ENCODE measurements around the gene ANTKMT. TPM values are rescaled to one million over a fixed set of nuclear protein-coding genes. Genes with fewer than 3 reads are reported as not detected.
"Not testable (repeated sequence)": the region's sequence is repeated elsewhere in the genome, so short reads cannot be mapped to it uniquely, and the experiment has no call there.

Gene ANTKMT
- total RNA-seq, 1 donor from 2014 or later, result 30.9 TPM

DNA sequence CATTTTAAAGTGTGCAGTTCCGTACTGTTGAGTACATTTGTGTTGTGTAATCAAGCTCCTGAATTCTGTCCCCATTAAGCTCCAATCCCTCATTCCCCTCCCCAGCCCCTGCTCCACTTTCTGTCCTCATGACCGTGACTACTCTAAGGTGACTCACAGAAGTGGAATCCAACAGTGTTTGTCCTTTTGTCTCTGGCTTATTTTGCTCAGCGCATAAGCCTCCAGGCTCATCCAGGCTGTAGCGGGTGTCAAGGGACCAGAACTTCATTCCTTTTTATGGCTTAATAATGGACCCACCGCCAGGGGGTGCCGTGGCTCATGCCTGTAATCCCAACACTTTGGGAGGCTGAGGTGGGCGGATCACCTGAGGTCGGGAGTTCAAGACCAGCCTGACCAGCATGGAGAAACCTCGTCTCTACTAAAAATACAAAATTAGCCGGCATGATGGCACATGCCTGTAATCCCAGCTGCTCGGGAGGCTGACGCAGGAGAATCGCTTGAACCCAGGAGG is 8.2 kb upstream of the ANTKMT start:
- not testable (repeated sequence) for DNase-seq (ENCODE audit: low spot score)

DNA sequence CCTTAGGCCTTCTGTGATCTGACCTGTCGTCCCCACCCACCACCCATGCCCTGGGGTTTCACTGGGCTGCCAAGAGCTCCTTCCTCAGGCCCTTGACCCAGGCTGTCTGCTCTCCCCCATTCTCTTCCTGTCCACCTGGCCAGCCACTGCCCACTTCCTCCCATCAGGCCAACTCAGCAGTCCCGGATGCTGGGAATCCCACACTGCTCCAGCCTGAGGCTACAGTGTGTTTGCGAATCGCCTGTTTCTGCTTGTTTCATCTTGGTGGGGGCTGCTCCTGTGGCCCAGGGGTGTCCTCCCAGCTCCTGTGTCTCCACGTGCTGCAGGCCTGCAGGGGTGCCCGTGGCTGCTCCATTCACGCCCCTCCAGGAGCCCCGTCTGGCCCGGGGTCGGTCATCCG is 6.9 kb upstream of the ANTKMT start:
- DNase-seq (ENCODE audit: low spot score), result no peak

DNA sequence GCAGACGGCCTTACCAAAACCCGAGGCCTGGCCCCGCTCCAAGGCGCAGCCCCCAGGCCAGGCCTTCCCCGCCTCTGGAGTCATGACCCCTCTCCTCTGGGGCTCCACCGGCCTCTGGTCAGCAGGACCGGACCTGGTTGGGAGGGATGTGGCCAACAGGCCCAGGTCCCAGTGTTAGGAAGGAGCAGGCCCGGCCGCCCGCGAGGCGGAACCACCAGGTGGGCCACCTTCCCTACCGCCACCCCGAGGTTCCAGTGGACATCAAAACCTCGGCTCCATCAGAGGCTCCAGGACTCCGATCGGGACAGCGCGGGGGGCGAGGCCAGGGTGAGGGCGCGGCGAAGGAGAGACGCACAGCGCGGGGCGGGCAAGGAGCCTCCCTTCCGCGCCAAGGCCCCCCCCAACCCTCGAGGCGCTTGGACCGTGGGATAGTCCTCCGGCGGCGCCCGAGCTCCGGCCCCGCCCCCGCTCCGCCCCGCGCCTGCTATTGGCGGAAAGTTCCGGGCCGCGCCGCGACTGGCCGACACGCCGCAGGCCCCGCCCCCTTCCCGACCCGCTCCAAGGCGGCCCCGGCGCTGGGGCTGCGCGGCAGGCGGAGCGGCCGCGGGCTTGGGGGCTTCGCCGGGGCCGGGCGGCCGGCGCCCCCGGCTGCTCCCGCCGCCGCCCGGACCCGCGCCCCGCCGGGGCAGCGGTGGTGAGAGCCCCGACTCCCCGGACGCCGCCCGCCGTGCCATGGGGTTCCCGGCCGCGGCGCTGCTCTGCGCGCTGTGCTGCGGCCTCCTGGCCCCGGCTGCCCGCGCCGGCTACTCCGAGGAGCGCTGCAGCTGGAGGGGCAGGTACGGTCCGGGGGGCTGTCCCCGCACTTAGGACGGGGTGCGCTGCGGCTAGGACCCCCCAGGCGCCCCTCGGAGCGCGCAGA is 6.1 kb upstream of the ANTKMT start, which contains the start of gene METRN:
METRN (plus strand) TSS at position 561 of the 919 bp plus-strand sequence; CDS start at position 733, 172 bp downstream.
- peak; percentile 97 for DNase-seq (ENCODE audit: low spot score)

DNA sequence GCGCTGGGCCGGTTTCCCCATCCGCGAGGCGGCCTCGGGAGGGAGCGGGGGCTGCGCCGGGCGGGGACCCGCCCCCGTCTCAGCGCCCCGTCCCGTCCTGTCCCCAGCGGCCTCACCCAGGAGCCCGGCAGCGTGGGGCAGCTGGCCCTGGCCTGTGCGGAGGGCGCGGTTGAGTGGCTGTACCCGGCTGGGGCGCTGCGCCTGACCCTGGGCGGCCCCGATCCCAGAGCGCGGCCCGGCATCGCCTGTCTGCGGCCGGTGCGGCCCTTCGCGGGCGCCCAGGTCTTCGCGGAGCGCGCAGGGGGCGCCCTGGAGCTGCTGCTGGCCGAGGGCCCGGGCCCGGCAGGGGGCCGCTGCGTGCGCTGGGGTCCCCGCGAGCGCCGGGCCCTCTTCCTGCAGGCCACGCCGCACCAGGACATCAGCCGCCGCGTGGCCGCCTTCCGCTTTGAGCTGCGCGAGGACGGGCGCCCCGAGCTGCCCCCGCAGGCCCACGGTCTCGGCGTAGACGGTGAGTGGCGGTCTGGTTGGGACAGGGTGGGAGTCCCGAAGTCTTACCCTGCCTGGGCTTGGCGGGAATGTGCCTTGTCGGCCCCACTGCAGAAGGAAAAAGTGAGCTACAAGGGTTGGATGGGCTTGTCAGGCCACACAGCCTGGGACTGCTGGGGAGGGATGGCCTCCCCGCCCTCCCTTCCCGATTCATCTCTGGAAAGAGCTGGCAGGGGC is 5.3 kb upstream of the ANTKMT start:
- DNase-seq (ENCODE audit: low spot score), result no peak

DNA sequence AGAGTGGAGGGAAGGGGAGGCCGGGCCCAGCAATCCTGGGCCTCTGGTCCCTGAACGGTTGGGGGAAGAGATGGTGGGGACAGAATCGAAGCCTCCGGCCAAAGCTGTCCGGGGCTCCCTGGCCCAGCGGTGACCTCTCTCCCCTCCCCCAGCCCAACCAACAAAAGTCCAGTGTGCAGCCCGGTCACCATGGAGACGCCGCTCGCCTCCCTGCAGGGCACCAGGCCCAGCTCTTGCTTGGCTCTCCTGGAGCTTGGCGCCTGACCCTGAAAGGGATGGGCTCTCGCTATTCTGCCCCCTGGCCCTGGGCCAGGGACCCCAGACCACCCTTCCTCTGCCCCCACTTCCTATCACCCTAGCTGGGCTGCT is 4.8 kb upstream of the ANTKMT start:
- no peak for DNase-seq (ENCODE audit: low spot score)

DNA sequence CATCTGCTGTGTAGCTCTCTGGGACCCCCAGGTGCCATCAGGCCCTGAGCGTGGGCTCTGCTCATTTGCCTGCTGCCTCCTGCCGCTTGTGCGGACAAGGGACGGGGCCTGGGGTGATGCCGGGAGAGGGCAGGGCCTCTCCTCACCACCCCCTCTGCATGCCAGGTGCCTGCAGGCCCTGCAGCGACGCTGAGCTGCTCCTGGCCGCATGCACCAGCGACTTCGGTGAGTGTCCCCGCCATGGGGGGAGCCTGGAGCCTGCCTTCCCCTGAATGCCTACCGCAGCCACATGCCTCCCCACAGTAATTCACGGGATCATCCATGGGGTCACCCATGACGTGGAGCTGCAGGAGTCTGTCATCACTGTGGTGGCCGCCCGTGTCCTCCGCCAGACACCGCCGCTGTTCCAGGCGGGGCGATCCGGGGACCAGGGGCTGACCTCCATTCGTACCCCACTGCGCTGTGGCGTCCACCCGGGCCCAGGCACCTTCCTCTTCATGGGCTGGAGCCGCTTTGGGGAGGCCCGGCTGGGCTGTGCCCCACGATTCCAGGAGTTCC is 4.1 kb upstream of the ANTKMT start:
- no peak for DNase-seq (ENCODE audit: low spot score)

DNA sequence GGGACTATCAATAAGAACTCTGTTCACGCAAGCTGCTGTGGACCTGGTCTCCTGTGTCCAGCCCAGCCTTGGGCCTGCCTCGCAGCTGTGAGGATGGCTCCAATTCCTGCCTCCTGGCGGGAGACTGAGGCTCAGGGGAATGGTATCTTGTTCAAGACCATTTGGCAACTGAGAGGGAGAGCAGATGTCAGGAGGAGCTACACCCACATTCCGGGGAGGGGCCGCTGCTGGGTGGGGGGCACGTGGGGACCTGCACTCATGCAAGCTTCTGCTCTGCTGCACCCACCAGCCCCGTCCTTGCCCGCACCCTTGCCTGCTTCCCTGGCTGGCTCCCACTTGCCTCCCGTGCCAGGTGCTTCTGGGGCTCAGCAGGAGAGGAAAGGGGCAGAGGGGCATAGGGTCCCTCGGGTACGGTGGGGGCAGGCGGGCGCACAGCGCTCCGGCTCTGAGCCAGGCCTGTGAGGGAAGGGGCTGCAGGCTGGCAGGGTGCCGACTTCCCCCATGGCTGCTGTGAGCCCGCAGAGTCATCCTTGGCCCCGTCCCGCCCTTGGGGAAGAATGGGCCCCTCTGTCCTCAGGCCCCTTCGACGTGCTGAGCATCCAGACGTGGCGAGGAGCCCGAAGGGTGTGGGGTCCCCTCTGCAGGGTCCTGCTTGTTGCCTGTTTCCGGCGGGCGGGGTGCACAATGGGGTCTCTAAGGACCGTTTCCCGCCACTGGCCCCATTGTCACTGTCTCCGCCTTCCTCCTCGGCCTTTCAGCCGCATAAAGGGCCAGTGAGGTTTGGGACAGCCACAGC is 3.3 kb upstream of the ANTKMT start:
- no peak for DNase-seq (ENCODE audit: low spot score)

DNA sequence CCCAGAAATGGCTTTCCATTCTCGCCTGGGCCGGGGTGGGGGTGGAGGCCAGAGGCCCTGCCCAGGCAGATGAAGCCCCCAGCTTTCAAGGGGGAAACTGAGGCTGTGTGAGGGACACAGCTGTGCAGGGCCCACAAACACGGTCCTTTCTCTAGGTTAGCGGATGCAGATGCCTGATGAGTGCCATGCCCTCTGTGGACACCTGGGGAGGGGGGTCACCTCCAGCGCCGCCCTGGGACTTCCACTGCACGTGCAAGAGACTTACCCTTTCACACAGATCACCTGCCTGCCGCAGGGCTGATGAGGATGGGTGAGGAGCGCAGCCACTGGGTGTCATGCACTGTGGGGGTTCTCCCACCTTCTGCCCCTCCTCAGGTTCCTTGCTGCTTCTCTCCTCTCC is 2.6 kb upstream of the ANTKMT start:
- no peak for DNase-seq (ENCODE audit: low spot score)

DNA sequence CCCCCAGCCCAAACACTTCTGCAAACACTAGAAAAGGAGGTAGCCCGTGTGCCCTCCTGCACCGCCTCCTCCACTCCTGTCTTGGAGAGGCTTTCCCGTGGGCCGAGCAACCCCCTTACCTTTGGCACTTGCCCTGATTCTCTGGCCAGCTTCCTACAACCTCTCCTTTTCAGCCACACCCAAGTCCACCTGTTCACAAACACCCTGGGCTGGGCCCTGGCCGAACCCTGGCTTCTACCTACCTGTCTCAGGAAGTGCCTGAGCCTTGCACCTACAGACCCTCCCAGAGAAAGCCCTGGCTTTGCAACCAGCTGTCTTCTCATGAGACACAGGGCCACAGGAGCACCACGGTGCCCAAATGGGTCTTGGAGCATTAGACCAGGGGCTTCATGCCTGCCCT is 2.0 kb upstream of the ANTKMT start:
- DNase-seq (ENCODE audit: low spot score), result no peak

DNA sequence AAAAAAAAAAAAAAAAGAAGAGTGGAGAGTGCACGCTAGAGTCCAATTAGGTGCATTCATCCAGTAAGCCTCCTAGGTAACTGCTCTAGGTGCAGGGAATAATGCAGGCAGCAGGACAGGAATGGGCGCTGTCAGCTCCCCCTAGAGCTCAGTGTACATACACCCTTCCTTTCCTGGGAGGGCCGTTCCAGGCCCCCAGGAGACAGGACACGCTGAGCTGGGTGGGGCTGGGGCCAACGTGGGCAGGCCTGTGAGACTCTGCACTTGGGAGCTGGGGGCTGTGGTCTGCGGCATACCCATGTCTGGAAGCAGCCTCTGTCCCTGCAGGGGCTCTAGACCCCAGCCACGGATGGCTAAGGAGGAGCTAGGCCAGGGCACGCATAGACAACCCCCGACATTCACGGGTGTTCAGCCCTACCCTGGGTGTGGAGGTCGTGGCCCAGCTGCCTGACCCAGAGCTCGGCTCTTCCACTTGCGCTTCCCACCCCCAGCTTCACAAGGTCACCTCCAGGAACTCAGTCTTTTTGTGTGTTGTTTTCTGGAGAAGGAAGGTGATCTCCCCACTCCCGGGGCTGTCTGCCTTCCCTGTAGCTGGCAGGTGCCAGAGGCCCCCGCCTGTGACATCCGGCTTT is 1.0 kb upstream of the ANTKMT start:
- DNase-seq (ENCODE audit: low spot score), result no peak

DNA sequence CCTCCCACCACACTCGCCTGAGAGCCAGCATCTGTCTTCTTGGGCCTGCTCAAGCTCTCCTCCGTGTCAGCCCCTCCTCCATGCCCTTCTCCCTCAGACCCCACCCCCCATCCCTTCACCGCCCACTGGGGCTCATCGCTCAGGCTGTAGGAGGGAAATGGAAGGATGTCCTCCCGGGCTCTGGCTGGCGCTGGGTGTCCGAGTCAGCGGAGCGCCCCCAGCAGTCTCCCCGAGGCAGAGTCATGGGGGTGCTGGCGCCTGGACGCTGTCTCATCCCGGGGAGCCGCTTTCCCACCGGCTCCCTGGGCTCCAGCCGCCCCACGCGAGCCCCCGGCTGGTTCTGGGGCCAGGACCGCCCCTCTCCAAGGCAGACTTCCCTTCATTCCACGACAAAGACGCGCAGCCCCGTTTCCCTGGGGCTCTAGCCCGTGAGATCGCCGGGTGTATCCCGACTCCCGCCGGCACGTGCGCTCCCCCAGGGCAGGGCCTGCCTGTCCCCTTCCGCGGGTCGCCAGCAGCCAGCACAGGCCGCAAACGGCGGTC is 428 bp upstream of the ANTKMT start:
- no peak for DNase-seq (ENCODE audit: low spot score)

DNA sequence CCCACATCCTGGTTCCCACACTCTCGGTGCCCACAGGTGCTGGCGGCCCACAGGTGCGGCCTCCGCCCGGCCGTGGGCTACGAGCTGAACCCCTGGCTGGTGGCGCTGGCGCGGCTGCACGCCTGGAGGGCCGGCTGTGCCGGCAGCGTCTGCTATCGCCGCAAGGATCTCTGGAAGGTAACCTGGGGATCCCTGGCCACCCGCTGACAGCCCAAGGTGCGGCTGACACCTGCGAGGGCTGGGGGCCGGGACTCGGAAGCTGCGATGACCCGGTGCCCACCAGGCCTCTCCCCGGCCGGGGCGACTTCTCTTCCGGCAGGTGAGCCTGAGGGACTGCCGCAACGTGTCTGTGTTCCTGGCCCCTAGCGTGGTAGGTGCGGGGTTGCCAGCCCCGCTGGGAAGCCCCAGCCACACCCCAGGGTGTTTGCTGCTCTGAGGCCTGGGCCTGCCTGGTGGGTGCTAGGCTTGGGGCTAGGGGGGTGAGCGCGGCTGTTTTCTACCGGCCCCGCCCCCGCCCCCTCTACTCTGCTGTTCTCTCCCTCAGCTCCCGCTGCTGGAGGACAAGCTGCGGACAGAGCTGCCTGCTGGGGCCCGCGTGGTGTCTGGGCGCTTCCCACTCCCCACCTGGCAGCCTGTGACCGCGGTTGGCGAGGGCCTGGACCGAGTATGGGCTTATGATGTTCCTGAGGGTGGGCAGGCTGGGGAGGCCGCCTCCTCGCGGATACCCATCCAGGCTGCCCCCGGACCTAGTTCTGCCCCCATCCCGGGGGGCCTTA is 1.0 kb downstream of the ANTKMT start:
- DNase-seq (ENCODE audit: low spot score), result no peak

DNA sequence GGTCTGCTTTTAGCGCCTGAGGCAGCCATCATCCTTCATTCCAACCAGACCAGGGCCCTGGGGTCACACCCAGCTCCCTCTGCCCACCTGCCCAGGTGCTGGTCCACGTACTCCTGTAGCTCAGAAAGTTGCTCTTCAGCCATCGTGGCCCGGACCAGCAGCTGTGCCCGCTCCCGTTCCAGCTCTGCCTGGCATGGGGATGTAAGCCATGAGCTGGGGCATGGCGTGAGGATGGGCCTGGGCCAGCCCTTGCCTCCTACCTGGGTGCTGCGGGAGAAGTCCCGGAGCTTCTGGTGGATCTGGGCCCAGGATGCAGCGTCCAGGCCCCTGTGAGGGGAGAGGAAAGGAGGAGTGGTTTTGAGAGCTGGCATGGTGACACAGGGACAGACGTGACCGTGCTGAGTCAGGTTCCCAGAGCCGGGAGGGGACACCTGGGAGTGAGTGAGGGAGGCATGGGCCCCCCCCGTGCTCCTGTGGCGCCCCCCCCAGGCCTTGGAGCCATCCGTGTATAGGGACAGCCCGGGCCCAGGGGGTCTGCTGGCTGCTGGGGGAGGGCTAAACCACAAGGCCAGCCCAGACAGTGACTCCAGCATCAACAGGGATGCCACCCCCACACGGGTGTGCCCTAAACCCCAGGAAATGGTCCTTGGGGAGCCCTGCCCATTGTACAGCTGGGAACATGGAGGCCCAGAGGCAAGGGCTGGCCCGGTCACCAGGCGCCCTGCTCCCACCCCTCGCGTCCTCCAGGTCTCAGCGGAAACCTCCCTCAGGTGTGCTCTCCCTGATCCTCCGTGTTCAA is 2.1 kb downstream of the ANTKMT start:
- DNase-seq (ENCODE audit: low spot score), result no peak

DNA sequence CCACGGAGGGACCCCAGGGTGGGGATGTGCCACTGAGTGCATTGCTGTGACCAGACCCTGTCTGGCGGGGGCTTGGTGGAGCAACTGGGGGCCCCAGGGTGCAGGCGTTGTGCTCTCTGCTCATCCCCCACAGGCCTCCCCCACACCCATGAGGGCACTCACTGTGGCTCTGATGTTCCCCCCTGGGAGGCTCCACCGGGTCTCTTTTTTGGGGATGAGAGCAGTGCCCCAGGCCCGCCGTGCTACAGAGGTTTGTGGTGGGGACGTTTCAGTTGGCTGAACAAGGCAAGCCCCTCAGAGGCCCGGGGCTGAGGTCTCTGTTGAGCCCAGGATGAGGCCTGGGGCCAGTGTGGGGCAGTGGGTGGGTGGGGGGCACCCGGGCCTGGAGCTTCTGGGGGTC is 2.7 kb downstream of the ANTKMT start:
- DNase-seq (ENCODE audit: low spot score), result no peak

DNA sequence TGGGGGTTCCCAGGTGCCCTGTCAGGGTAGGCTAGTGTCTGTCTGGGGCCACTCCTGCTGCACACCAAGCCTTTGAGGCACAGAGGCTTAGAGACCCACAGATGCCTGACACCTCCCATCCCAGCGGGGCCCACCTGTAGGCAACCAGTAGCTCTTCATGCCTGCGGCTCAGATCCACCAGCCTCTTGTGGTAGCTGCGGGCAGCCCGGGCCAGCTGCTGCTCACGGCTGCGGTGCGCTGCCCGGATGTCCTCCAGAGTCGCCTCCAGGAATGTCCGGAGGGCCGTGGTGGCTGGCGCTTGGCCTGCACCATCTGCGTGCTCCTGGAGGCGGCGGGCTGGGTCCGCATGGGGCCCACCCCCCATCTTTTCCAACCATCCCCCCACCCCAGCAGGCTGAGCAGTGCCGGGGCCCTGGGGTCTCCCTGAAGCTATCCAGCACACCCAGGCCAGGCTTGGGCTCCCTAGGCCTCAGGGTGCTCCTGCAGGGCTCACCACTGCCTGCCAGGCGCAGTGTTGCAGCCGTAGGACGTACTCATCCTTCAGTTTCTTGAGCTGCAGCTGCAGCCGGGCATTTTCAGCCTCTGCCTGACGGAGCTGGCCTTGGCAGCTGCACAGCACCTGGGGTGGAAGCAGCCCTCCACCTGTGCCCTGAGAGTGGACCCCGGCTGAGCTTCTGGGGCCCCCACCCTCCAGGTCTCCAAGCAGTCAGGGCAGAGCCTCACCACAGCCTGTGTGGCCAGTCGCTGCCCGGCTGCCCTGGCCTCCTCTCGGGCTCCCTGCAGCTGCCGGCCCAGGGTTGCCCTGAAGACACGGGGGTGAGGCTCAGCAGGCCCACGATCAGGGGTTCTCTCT is 3.5 kb downstream of the ANTKMT start:
- DNase-seq (ENCODE audit: low spot score), result no peak

DNA sequence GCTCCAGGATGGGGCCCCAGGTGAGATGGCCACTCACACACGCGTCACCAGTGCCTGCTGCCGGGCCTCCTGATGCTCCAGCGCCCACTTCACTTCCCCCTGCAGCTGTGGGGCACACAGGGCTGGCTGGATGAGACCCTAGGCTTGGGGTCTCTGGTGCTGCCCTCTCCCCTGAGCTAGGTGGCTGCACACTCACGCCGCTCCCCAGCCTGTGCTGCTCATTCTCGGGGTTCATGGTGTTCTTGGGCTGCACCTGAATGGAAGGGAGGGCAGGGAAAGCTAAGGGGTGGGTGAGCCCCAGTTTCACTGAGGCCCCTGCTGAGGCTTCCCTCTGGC is 4.1 kb downstream of the ANTKMT start:
- no peak for DNase-seq (ENCODE audit: low spot score)

DNA sequence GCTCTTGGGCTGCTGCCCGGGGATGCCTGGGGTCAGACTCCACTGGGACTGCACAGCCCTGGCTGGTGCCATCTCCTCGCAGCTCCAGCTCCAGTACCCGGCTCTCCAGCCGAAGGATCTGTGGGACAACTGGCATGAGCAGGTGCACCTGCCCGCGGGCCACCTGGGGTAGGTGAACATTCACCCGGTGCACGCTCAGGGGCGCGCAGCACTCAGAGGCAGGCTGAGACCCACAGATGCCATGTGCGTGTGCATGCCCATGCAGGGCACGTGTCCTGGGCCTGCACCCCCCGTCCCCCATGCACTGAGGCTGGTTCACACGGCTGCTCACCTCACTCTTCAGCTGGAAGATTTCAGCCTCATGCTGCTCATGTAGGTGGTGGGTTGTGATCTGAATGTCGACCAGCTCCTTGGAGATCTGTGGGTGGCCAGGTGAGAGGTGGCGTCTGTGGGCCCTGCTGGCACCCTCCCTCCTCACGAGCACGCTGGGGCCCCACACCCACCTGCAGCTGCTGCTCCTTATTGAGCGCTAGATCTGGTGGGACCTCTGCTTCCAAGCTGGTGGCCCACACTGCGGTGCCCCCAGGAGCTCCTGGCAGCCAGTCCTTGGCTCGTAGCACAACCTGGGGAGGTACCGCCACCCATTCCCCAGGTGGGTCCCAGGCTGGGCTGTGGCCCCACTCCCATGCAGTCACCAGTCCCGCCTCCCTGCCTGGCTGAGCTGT is 4.7 kb downstream of the ANTKMT start:
- DNase-seq (ENCODE audit: low spot score), result no peak

DNA sequence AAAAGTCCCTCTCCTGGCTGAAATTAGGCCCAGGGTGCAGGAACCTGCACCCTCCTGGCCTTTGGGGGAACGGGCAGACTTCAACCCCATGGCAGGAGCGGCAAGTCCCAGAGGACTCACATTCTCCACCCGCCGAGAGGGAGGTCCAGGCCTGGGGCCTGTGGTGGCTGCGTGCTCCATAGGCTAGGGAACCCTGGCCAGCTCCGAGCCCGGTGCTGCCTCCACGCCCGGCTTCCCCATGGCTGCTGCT is 5.2 kb downstream of the ANTKMT start:
- no peak for DNase-seq (ENCODE audit: low spot score)

Data from mesenteric fat pad (tissue), 1 donor.